ENCODE data around the gene EFHD2.
"Not testable (repeated sequence)": the region's sequence is repeated elsewhere in the genome, so short reads cannot be mapped to it uniquely, and the experiment has no call there.

The EFHD2 gene

GRCh38 chr1:15409388-15410222, at the start of gene EFHD2:
TSS of gene EFHD2 (plus strand) at chr1:15409888. CDS start at chr1:15409972, 84 bp downstream.
- no peak for DNase-seq

GRCh38 chr1:15360700-15361099, 49.0 kb upstream of the EFHD2 start:
- no peak for DNase-seq

- DNase-seq, result no peak
These were observed 47.5 kb upstream of the EFHD2 start for GRCh38 chr1:15362096-15362736.

GRCh38 chr1:15362737-15363128, 47.0 kb upstream of the EFHD2 start:
- DNase-seq, result no peak

- no peak for DNase-seq
These were observed 44.9 kb upstream of the EFHD2 start for GRCh38 chr1:15364740-15365139.

GRCh38 chr1:15368888-15369287, 40.8 kb upstream of the EFHD2 start:
- no peak for DNase-seq

GRCh38 chr1:15370268-15370667, 39.4 kb upstream of the EFHD2 start:
- DNase-seq, result no peak

- no peak for DNase-seq
These were observed 38.7 kb upstream of the EFHD2 start for GRCh38 chr1:15370781-15371520.

- no peak for DNase-seq
These were observed 37.8 kb upstream of the EFHD2 start for GRCh38 chr1:15371610-15372545.

GRCh38 chr1:15378729-15379128, 31.0 kb upstream of the EFHD2 start:
- DNase-seq, result no peak

- not testable (repeated sequence) for DNase-seq
These were observed 30.5 kb upstream of the EFHD2 start for GRCh38 chr1:15379151-15379550.

- no peak for DNase-seq
These were observed 28.8 kb upstream of the EFHD2 start for GRCh38 chr1:15380601-15381508.

- no peak for DNase-seq
These were observed 27.9 kb upstream of the EFHD2 start for GRCh38 chr1:15381805-15382204.

GRCh38 chr1:15382601-15383518, 26.8 kb upstream of the EFHD2 start:
- DNase-seq, result no peak

GRCh38 chr1:15383810-15384209, 25.9 kb upstream of the EFHD2 start:
- no peak for DNase-seq

- no peak for DNase-seq
These were observed 25.3 kb upstream of the EFHD2 start for GRCh38 chr1:15384301-15384901.

GRCh38 chr1:15385420-15385819, 24.3 kb upstream of the EFHD2 start:
- no peak for DNase-seq

- DNase-seq, result no peak
These were observed 23.4 kb upstream of the EFHD2 start for GRCh38 chr1:15386164-15386749.

- no peak for DNase-seq
These were observed 21.3 kb upstream of the EFHD2 start for GRCh38 chr1:15388201-15388880.

Data from cortex of kidney (tissue), 1 donor.